ENCODE data around the gene RALBP1.
"Not testable (repeated sequence)": the region's sequence is repeated elsewhere in the genome, so short reads cannot be mapped to it uniquely, and the experiment has no call there.

Gene RALBP1

DNA sequence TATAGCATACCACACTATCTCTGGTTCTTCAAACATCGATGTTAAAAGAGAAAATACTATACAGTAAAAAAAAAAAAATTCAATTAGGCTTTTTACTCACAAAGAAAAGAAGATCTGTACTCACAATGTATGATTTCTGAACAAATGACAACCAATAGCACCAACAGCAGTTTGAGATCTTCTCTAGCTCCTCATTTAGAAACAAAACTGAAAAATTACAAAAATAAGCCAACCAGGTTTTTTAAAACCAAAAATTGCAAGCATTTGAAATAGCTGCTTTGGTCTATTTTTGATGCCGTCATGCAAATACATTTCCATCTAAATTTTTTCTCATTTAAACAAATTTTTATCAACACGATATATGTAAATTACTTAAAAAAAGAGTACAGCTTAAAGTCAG is 34.3 kb upstream of the RALBP1 start:
- DNase-seq (ENCODE audit: low read depth, low spot score), result no peak

DNA sequence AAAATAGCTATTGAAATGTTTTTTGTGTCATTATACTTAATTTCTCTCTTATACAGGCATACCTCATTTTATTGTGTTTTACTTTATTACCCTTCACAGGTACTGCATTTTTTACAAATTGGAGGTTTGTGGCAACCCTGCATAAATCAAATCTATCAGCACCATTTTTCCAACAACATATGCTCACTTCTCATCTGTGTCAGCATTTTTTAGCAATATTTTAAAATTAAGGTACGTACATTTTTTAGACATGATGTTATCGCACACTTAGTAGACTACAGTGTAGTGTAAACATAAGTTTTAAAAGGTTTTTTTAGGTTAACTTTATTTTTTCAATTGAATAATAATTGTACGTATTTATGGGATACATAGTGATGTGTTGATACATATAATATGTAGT is 30.8 kb upstream of the RALBP1 start:
- TF ChIP-seq, protein P1, sequence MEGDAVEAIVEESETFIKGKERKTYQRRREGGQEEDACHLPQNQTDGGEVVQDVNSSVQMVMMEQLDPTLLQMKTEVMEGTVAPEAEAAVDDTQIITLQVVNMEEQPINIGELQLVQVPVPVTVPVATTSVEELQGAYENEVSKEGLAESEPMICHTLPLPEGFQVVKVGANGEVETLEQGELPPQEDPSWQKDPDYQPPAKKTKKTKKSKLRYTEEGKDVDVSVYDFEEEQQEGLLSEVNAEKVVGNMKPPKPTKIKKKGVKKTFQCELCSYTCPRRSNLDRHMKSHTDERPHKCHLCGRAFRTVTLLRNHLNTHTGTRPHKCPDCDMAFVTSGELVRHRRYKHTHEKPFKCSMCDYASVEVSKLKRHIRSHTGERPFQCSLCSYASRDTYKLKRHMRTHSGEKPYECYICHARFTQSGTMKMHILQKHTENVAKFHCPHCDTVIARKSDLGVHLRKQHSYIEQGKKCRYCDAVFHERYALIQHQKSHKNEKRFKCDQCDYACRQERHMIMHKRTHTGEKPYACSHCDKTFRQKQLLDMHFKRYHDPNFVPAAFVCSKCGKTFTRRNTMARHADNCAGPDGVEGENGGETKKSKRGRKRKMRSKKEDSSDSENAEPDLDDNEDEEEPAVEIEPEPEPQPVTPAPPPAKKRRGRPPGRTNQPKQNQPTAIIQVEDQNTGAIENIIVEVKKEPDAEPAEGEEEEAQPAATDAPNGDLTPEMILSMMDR (IDR thresholded peaks at IDR 0.05; ENCODE audit: low read depth, low read length), result no peak
- in situ Hi-C loops (cut with HindIII; ENCODE audit: low sequenced_read_pairs), result no loop called here
- no peak overlapping the region for H3K4me3 ChIP-seq (ENCODE audit: low read depth, low read length)

More for the DNA sequence above, 34.3 kb upstream of the RALBP1 start:
- in situ Hi-C loops (cut with HindIII; ENCODE audit: low sequenced_read_pairs), result no loop called here
- TF ChIP-seq, protein P1 (IDR thresholded peaks at IDR 0.05; ENCODE audit: low read depth, low read length), result no peak
- no peak overlapping the region for H3K4me3 ChIP-seq (ENCODE audit: low read depth, low read length)

DNA sequence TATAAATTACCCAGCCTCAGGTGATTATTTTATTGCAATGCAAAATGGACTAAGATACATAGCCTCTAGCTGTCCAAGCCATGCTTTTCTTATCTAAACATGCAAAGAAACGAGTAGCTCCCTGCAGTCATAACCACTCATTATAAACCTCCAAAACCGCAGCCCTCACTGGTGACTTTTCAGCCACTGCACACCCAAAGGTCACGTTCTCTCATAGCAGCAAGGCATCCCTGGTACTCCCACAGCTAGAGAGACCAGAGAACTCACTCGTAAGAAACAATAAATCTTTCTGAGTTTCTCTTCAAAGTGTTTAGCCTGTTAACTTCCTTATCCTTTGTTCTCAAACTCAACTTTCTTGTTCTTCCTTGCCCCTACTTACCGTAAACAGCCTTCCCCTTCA is 28.5 kb upstream of the RALBP1 start:
- TF ChIP-seq, protein P1 (IDR thresholded peaks at IDR 0.05; ENCODE audit: low read depth, low read length), result no peak
- no peak for DNase-seq (ENCODE audit: low read depth, low spot score)
- in situ Hi-C loops (cut with HindIII; ENCODE audit: low sequenced_read_pairs), result no loop called here
- no peak overlapping the region for H3K4me3 ChIP-seq (ENCODE audit: low read depth, low read length)

More for the DNA sequence above, 30.8 kb upstream of the RALBP1 start:
- no peak for DNase-seq (ENCODE audit: low read depth, low spot score)

DNA sequence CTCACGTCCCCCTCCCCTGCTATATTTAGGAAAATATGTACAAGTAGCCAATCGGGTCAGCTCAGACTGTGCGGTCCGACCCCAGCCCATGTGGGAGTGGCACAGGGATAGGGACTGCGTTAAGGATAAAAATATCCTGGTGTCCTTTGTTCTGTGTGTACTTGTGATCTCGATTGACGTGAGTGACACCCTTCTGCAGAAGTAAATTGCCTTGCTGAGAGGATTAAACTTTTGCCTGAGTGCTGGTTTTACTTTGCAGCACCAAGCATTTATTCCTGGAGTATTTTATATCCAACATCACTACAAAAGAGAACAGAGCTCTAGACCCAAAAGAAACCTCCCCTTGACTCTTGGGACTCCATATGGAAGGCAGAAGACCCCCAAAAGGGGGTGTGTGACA is 28.0 kb upstream of the RALBP1 start:
- no peak for DNase-seq (ENCODE audit: low read depth, low spot score)
- TF ChIP-seq, protein P1 (IDR thresholded peaks at IDR 0.05; ENCODE audit: low read depth, low read length), result no peak
- in situ Hi-C loops (cut with HindIII; ENCODE audit: low sequenced_read_pairs), result no loop called here
- no peak overlapping the region for H3K4me3 ChIP-seq (ENCODE audit: low read depth, low read length)

DNA sequence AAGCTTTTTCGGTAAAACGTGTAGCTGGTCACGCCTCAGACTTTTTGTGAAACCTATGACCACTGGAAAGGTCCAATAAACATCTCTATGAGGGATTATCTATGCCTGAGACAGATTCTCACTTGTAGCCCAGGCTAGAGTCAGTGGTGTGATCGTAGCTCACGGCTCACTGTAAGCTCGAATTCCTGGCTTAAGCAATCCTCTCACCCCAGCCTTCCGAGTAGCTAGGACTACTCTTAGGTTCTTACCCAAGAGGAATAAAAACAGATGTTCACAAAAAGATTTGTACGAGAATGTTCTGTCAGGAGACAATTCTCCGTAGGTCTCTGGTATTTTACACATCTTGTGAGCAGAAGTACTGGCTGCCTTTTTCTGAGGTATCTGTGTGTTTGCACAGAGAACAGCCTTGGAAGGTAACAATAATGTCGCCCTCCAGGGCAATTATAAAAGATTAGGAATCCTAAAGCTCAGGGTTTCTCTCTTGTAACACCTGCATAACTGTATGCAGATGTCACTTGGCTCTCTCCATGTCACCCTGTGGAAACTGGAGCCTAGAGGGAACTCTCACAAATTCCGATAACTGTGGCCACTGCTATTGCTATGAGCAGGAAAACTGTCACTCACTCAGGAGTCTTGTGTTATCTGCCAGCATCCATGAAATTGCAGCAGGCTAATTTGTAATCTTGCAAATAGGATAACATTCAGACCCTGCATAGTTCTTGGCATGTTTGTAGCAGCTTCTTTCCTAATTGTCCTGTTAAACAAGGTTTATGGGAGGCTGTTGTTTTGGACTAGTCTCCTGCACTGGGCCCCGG is 25.5 kb upstream of the RALBP1 start:
- H3K4me3 ChIP-seq (ENCODE audit: low read depth, low read length), result no peak overlapping the region
- TF ChIP-seq, protein P1 (IDR thresholded peaks at IDR 0.05; ENCODE audit: low read depth, low read length), result no peak
- DNase-seq (ENCODE audit: low read depth, low spot score), result no peak
- in situ Hi-C loops (cut with HindIII; ENCODE audit: low sequenced_read_pairs), result no loop called here

DNA sequence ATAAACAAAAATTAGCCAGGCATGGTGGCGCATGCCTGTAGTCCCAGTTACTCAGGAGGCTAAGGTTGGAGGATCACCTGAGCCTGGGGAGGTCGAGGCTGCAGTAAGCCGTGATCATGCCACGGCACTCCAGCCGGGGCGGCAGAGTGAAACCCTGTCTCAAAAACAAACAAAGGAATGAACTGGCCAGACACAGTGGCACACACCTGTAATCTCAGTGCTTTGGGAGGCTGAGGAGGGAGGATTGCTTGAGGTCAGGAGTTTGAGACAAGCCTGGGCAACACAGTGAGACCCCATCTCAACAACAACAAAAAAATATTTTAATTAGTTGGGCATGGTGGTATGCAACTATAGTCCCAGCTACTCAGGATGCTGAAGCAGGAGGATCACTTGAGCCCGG is 24.4 kb upstream of the RALBP1 start:
- H3K4me3 ChIP-seq (ENCODE audit: low read depth, low read length); DNase-seq (ENCODE audit: low read depth, low spot score); in situ Hi-C loops (cut with HindIII; ENCODE audit: low sequenced_read_pairs): not testable (repeated sequence)

DNA sequence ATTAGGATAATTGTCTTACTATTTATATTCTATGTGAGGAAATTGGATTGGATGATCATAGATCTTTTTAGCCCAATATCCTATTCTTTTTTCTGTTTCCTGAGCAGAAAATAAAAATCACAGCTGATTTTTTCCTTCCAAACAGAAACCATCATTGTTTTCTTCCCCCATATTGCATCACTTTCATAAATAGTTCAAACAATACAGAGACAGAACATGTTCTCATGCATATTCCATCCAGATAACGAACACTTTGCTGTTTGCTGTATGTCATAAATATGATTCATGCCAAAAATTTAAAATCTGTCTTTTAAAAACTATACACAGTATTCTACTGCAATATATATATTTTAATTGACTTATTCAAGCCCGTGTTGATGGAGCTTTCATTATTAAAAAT is 22.0 kb upstream of the RALBP1 start:
- no peak overlapping the region for H3K4me3 ChIP-seq (ENCODE audit: low read depth, low read length)
- in situ Hi-C loops (cut with HindIII; ENCODE audit: low sequenced_read_pairs), result no loop called here
- TF ChIP-seq, protein P1 (IDR thresholded peaks at IDR 0.05; ENCODE audit: low read depth, low read length), result no peak
- no peak for DNase-seq (ENCODE audit: low read depth, low spot score)
